Muscle layer of colon (tissue), 2 donors: ENCODE measurements around the gene SERTAD1.

Source experiments
- H3K27ac ChIP-seq: one replicate; pipeline ENCODE4 v1.7.0; 2013; ENCODE audit warnings: low read depth, mild to moderate bottlenecking, low read length, moderate library complexity
- H3K27me3 ChIP-seq, 2 donors: one replicate each; pipeline ENCODE4 v1.7.0; 2013; ENCODE audit warnings: low read length in 2 of 2, mild to moderate bottlenecking in 2 of 2; ENCODE audit not compliant: insufficient read depth in 2 of 2, control insufficient read depth in 1 of 2
- H3K36me3 ChIP-seq: one replicate; pipeline ENCODE4 v1.7.0; 2013; ENCODE audit warnings: mild to moderate bottlenecking, low read length; ENCODE audit not compliant: insufficient read depth
- H3K4me1 ChIP-seq: one replicate; pipeline ENCODE4 v1.7.0; 2013; ENCODE audit warnings: mild to moderate bottlenecking, low read length; ENCODE audit not compliant: insufficient read depth
- H3K4me3 ChIP-seq, 2 donors: one replicate each; pipeline ENCODE4 v1.7.0; 2013; ENCODE audit warnings: low read length in 2 of 2, low read depth in 1 of 2, mild to moderate bottlenecking in 1 of 2, moderate library complexity in 1 of 2
- H3K9ac ChIP-seq: one replicate; pipeline ENCODE4 v1.7.0; 2013; ENCODE audit warnings: low read length
- H3K9me3 ChIP-seq: one replicate; pipeline ENCODE4 v1.7.0; 2013; ENCODE audit warnings: mild to moderate bottlenecking, low read length
- donor health status: abdominal sarcoma.
- donor health status: Adenocarcinoma of cecum.

SERTAD1 gene

DNA sequence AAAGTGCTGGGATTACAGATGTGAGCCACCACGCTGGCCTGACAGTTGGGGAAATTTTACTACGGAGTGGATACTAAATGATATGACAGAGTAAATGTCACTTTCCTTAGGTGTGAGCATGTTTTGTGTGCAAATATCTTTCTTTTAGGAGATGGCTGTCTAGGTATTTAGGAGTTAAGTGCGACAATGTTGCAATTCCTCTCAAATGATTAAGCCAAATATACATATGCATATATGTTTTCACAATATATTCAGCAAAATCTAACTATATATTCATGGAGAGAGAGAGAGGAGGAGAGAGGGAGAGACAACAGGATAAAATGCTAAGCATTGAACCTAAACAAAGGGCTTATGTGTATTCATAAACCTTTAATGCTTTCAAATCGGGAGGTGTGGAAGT is 23.7 kb upstream of the SERTAD1 start:
- Histone ChIP-seq H3K27ac (no peak overlapping the region), H3K9ac (no peak overlapping the region), H3K27me3 (no peaks in the 10 kb centered on the region), H3K4me1 (no peaks in the 10 kb centered on the region), H3K4me3 (no peak overlapping the region), H3K9me3 (no peaks in the 10 kb centered on the region), H3K36me3 (peaks cover 20% of the 10 kb centered on the region)

DNA sequence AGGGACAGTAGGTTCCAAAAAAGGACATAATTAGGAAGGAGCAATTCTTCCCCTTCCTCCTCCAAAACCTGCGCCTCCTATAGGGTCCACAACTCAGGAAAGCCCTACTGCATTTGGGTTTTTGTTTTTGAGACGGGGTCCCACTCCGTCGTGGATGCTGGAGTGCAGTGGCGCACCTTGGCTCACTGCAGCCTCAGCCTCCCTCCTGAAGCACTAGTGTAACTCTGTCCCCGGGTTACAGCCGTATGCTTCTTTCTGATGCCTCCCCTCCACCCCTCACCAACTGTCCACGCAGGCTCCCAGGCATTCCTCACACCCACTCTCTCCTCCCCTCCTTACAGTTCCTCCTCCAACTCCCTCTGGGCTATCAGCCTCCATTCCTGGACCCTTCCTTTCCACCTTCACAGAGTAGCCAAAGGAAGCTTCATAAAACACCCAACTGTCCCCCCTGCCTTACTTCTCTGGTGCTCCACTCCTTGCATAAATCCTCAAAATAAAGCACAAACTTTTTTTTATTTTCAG is 20.5 kb upstream of the SERTAD1 start:
- H3K27ac ChIP-seq: no peak overlapping the region
- H3K36me3 ChIP-seq: peaks cover 32% of the 10 kb centered on the region

DNA sequence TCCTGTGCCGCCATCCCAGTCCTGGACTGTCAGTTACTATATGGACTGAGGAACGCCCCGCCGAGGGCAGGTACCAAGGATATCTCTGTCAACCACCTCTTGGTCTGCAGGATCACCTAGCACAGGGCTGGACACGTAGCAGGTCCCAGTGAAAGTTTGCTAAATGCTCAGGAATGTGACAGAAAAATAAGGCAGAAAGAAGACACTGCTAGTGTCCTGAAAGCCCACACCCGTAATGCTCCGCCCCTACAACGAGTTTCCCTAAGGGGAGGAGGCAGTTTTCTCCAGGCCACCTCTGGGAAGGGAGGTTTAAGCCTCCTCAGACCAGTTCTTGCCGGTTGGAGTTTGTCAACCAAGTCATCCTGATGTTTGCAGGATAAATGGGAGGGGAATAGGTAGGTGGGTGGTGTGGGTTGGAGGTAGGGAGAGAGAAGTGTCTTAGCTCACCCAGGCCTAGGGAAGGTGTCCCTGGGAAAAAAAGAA is 20.0 kb upstream of the SERTAD1 start:
- H3K9me3 ChIP-seq: no peaks in the 10 kb centered on the region
- no peak overlapping the region for H3K4me3 ChIP-seq
- peaks cover 33% of the 10 kb centered on the region for H3K36me3 ChIP-seq
- peaks cover 20% of the 10 kb centered on the region for H3K4me1 ChIP-seq
- H3K27me3 ChIP-seq: no peaks in the 10 kb centered on the region
- no peak overlapping the region for H3K27ac ChIP-seq
- H3K9ac ChIP-seq: no peak overlapping the region

More for the DNA sequence above, 20.5 kb upstream of the SERTAD1 start:
- no peak overlapping the region for H3K9ac ChIP-seq
- H3K27me3 ChIP-seq: no peaks in the 10 kb centered on the region
- peaks cover 15% of the 10 kb centered on the region for H3K4me1 ChIP-seq
- H3K4me3 ChIP-seq: no peak overlapping the region
- no peaks in the 10 kb centered on the region for H3K9me3 ChIP-seq

DNA sequence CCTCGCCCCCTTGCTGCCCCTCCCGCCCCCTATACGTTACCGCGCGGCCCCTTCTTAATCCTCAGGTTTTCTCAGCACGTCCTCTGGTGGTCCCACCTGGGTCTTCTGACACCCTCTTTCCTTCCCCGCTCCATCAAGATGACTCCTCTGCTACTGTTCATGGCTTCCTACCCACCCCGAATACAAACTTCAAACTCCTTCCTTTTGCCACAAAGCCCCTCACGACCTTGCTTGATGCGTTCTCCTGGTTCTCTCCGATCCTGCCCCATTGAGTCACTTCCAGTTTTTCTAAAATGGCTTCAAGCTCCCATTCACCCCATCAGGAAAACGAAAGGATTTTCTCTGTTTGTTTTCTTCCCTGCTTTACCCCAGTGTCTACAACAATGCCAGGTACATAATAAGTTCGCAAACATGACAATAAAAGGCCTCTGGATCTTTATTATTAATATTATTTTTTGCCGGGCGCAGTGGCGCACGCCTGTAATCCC is 19.1 kb upstream of the SERTAD1 start:
- Histone ChIP-seq H3K27ac (peak overlapping the region; percentile 97), H3K4me3 (peak overlapping the region; percentile 90 to 100), H3K4me1 (peaks cover 29% of the 10 kb centered on the region), H3K9ac (peak overlapping the region; percentile 74), H3K36me3 (peaks cover 38% of the 10 kb centered on the region), H3K27me3 (no peaks in the 10 kb centered on the region), H3K9me3 (no peaks in the 10 kb centered on the region)

DNA sequence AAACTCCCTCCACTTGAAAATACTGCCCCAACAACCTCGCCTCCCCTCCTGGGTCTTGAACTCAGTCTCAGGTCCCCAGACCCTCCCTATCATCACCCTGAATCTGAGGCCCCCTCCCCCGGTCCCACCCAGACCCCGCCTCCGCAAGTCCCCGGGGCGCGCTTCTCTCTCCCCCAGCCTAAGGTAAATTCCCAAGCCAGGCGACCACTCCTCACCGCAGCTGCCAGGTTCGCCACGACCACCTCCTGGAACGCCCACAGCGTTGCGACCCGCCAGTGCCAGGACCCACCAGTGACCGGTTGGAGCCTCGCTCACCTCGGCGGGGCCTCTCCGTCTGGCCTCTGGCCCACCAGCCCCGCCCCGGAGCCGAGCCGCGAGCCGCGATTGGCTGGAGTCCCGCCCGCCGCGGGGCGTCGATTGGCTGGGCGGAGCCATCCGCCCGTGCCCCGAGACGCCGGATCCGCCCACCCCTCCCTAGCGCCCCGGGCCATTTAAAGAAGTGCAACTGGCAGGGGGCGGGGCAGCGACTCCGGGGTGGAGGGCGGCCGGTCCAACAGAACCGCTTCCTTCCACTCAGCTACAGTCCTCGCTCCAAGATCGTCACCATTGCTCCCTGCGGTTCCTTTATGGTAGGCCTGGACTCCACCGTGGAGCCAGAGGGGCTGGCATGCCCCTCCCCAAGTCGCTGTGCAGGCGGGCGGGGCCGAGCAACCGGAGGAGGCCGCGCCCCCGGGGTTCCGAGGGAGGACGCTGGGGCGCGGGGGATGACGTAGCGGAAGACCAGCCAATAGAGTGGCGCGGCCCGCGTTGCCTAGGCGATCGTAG is 18.4 kb upstream of the SERTAD1 start, which contains the start of gene SERTAD3:
Gene SERTAD3, minus strand, starts transcription at position 336 of the 825 bp plus-strand sequence. CDS start 2,255 bp downstream, outside the sequence.
- peak within 1 kb of the TSS; percentile 97 for H3K27ac ChIP-seq

DNA sequence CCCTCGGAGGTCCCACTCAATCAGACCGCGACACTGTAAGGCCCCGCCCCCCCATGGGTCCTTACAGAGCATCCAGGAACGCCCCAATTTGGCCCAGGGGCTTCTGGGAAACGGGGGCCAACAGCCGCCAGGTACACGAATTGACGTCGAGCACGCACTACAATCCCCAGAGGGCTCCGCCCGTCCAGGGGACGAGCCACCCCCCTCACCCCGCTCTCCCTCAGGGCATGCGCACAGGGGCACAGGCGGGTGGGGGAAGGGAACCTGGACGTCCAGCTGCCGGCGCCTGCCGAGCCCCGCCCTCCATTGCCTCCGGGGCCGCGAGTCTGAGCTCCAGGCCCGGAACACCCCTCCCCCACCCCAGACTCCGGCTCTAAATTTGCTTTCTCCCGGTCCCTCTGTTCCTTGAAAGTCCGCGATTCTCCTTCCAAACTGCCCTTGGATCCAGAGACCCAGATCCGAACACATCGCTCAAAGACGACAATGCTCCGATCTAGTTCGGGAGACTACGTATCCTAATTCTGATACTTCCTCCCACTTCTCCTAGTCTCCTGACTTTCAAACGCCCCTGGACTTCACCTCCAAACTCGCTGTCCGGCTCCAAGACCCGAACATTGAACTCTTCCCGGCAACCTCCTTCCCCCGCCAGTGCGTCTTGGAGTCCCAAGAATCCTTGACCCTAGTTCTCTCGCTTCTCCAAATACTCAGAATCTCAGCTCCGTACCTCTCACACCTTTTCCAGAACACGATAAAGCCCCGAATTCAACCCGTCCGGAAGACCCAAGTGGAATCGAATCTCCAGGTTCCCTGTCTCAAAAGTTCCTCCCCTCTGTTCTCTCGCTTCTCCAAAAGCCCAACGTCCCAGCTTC is 17.6 kb upstream of the SERTAD1 start:
- Histone ChIP-seq H3K9ac (peak overlapping the region; percentile 100), H3K4me1 (peaks cover 30% of the 10 kb centered on the region), H3K27me3 (no peaks in the 10 kb centered on the region), H3K9me3 (no peaks in the 10 kb centered on the region), H3K36me3 (peaks cover 33% of the 10 kb centered on the region), H3K27ac (peak overlapping the region; percentile 97), H3K4me3 (peak overlapping the region; percentile 90 to 100)

More for the DNA sequence above, 18.4 kb upstream of the SERTAD1 start, which contains the start of gene SERTAD3:
- H3K27me3 ChIP-seq: no peaks in the 10 kb centered on the region
- peak within 1 kb of the TSS; percentile 90 to 100 for H3K4me3 ChIP-seq
- H3K4me1 ChIP-seq: peaks cover 30% of the 10 kb centered on the region
- H3K36me3 ChIP-seq: peaks cover 33% of the 10 kb centered on the region
- peak within 1 kb of the TSS; percentile 100 for H3K9ac ChIP-seq
- H3K9me3 ChIP-seq: no peaks in the 10 kb centered on the region

DNA sequence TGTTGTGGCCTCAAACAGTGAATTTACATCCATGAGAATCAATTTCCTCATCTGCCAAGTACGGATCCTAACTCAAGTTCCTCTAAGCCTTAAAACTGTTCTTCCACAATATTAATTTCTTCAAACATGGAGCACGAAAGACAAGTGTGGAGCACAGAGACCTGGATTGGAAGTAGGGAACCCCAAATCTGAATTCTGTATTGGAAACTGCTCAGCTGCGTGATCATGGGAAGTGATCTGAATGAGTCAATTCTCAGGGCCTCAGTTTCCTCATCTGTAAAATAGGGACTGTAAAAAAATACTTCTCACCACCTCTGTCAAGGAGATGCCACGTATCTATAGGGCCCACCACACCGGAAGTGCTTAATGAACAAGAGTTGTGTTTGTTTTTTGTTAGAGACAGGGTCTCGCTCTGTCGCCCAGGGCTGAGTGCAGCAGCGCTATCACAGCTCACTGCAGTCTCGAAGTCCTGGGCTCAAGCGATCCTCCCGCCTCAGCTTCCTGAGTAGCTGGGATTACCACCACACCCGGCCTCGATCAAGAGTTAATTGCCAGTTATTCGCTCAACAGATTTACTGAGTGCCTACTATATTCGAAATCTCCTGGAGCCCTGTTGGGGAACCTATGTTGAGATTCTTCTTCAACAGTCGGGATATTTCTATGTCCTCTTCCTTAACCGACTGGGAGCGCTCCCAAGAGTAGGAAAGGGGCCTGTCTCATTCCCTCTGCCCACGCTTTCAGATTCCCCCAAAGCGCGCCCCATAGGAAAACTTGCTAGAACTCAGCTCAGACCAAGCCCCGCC is 16.7 kb upstream of the SERTAD1 start:
- peaks cover 30% of the 10 kb centered on the region for H3K4me1 ChIP-seq
- H3K36me3 ChIP-seq: peaks cover 25% of the 10 kb centered on the region
- no peaks in the 10 kb centered on the region for H3K27me3 ChIP-seq
- H3K9me3 ChIP-seq: no peaks in the 10 kb centered on the region
- peak overlapping the region; percentile 97 for H3K27ac ChIP-seq
- peak overlapping the region; percentile 74 for H3K9ac ChIP-seq
- peak overlapping the region; percentile 90 to 100 for H3K4me3 ChIP-seq

DNA sequence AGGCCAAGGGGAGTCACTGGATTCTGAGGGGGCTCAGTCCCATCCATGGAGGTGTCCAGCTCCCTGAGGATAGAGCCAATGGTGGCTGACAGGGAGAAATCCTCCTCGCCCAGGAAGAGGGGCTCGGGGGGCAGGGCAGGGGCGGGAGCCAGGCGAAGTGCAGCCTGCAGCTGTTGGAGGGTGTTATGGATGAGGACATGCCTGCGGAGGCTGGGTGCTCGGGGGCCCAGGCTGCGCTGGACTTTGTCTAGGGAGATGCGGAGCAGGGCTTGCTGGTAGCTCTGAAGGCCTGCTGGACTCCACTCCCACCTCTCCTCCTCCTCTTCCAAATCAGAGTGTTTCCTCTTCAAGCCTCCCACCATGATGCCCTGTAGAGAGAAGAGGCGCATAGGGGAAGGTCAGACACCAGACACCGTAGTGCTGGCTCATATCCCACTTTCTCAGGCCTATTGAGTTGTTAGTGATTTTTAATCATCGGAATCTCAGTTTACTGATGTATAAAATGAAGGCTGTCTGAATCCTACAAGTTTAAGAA is 16.0 kb upstream of the SERTAD1 start:
- Histone ChIP-seq H3K4me3 (peak overlapping the region in 1 of 2 donors; percentile 100), H3K27me3 (no peaks in the 10 kb centered on the region), H3K4me1 (peaks cover 30% of the 10 kb centered on the region), H3K27ac (no peak overlapping the region), H3K9me3 (no peaks in the 10 kb centered on the region), H3K9ac (peak overlapping the region; percentile 74), H3K36me3 (peaks cover 25% of the 10 kb centered on the region)

DNA sequence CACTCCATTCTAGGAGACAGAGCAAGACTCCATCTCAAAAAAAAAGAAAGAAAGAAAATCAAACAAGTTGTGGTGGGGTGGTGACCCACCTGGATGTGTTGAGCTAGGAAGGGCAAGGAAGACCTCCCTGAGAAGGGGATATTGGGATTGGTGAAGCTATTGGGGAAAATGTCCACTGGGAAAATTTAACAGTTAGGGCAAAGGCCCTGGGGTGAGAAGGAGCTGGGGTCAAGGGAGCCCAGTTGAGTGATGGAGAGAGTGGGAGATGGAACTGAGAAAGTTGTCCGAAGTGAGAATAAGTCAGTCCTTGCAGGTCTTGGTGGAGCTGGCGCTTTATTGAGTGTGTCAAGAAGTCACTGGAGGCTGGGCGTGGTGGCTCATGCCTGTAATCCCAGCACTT is 12.5 kb upstream of the SERTAD1 start:
- Histone ChIP-seq H3K9me3 (no peaks in the 10 kb centered on the region), H3K27ac (no peak overlapping the region), H3K36me3 (peaks cover 25% of the 10 kb centered on the region), H3K4me1 (peaks cover 36% of the 10 kb centered on the region), H3K27me3 (no peaks in the 10 kb centered on the region), H3K9ac (no peak overlapping the region), H3K4me3 (no peak overlapping the region)

DNA sequence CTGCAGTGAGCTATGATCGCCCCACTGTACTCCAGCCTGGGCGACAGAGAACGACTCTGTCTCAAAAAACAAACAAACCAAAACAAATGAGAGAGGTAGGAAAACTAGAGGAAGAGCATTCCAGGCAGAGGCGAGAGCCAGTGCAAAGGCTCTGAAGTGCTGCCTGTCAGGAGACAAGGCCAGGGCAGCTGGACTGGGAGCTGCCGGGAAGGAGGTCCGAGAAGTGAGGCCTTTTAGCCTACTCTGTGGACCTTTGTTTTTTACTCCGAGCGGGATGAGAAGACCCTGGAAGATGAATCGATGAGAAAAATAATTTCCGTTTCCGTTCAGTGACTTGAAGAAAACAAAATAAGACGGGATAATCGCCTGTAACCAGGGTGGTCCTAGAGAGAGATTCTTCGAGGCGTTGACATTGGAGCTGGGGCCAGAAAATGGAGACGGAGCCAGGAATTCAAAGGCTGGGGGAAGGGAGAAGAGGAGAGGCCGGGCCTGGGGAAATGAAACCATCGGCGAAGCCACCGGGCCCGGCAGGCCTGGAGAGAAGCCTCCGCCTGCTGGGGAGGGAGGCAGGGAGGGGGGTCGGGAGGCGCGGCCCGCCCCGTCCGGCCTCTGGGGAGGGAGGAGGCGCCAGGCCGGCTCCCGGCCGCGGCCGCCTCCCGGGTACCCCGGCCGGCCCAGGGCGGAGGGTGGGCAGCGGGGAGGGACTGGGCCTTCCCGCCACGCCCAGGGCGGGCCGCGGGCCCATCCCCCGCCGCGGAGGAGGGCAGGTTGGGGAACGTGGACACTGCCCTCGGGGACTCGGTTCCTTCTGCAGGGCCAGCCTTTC is 7.8 kb upstream of the SERTAD1 start:
- peak overlapping the region; percentile 55 to 90 for H3K4me3 ChIP-seq
- peak overlapping the region; percentile 99 for H3K27ac ChIP-seq
- H3K36me3 ChIP-seq: no peaks in the 10 kb centered on the region
- peaks cover 12% of the 10 kb centered on the region for H3K4me1 ChIP-seq
- peak overlapping the region; percentile 98 for H3K9ac ChIP-seq
- no peaks in the 10 kb centered on the region for H3K9me3 ChIP-seq
- no peaks in the 10 kb centered on the region for H3K27me3 ChIP-seq
